ENCODE measurements around the gene FKRP.

DNA sequence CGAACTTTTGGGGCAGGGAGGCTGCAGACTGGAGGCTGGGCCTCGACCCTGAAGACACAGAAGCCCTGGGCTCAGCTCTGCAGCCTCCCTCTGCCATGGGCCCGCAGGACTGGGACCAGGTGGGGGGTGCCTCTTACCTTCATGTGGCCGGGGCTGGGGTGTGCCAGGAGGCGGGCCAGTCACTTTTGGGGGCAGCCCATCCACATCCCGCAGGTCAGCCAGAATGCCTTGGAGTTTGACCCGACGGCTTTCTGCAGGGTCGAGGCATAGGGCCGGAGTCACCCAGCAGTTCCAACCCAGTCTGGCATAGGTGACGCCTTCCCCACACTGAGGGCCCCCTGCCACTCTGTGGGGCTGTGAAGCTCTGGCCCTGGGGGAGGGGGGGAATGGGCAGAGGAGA is 18.1 kb upstream of the FKRP start:
- TF ChIP-seq, protein P1, sequence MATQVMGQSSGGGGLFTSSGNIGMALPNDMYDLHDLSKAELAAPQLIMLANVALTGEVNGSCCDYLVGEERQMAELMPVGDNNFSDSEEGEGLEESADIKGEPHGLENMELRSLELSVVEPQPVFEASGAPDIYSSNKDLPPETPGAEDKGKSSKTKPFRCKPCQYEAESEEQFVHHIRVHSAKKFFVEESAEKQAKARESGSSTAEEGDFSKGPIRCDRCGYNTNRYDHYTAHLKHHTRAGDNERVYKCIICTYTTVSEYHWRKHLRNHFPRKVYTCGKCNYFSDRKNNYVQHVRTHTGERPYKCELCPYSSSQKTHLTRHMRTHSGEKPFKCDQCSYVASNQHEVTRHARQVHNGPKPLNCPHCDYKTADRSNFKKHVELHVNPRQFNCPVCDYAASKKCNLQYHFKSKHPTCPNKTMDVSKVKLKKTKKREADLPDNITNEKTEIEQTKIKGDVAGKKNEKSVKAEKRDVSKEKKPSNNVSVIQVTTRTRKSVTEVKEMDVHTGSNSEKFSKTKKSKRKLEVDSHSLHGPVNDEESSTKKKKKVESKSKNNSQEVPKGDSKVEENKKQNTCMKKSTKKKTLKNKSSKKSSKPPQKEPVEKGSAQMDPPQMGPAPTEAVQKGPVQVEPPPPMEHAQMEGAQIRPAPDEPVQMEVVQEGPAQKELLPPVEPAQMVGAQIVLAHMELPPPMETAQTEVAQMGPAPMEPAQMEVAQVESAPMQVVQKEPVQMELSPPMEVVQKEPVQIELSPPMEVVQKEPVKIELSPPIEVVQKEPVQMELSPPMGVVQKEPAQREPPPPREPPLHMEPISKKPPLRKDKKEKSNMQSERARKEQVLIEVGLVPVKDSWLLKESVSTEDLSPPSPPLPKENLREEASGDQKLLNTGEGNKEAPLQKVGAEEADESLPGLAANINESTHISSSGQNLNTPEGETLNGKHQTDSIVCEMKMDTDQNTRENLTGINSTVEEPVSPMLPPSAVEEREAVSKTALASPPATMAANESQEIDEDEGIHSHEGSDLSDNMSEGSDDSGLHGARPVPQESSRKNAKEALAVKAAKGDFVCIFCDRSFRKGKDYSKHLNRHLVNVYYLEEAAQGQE (IDR thresholded peaks at IDR 0.05; ENCODE audit: insufficient read depth in 1 of 2, low read depth in 2 of 2, low read length in 2 of 2): no peak
- TF ChIP-seq POLR2AphosphoS5 (IDR thresholded peaks at IDR 0.05; ENCODE audit: low read depth, low read length): no peak
- no peak for TF ChIP-seq TAF1 (IDR thresholded peaks at IDR 0.05; ENCODE audit: borderline replicate concordance, insufficient read depth, low read length)
- no peak for TF ChIP-seq SIN3A (IDR thresholded peaks at IDR 0.05; ENCODE audit: borderline replicate concordance, insufficient read depth, low read length)

All from PFSK-1 (cell line).